Neural progenitor cell (in vitro differentiated cells): ENCODE measurements around the gene ZBTB24. TPM values are rescaled to one million over a fixed set of nuclear protein-coding genes. Genes with fewer than 3 reads are reported as not detected.
A peak's percentile ranks its signal among the peaks of the same experiment; 100 is the strongest.

Experiments
- DNase-seq: peaks from one replicate; pipeline ENCODE4 v3.0.0-alpha.2; 2016; ENCODE audit warnings: low spot score
- H2AFZ ChIP-seq: fragments of 200-600 bp; sonication (generic); replicated peaks from 2 replicates; pipeline ENCODE4 v1.6.1; 2016; ENCODE audit warnings: antibody characterized with exemption
- H3F3A ChIP-seq: fragments of 200-600 bp; sonication (generic); 2 replicates; pipeline ENCODE4 v1.6.1; 2016; ENCODE audit warnings: antibody characterized with exemption, low read depth
- H3K27ac ChIP-seq: fragments of 200-600 bp; sonication (generic); 2 replicates; pipeline ENCODE4 v1.5.1; 2016; ENCODE audit warnings: mild to moderate bottlenecking
- H3K27me3 ChIP-seq: fragments of 200-600 bp; sonication (generic); 2 replicates; pipeline ENCODE4 v1.6.1; 2016; ENCODE audit warnings: mild to moderate bottlenecking, moderate library complexity
- H3K36me3 ChIP-seq: fragments of 200-600 bp; sonication (generic); 2 replicates; pipeline ENCODE4 v1.5.1; 2016
- H3K4me1 ChIP-seq: fragments of 200-600 bp; sonication (generic); 2 replicates; pipeline ENCODE4 v1.6.1; 2016; ENCODE audit warnings: mixed run types
- H3K4me2 ChIP-seq: fragments of 200-600 bp; sonication (generic); 2 replicates; pipeline ENCODE4 v1.6.1; 2016
- H3K4me3 ChIP-seq: fragments of 200-600 bp; sonication (generic); 2 replicates; pipeline ENCODE4 v1.5.1; 2016
- H3K79me2 ChIP-seq: fragments of 200-600 bp; sonication (generic); 2 replicates; pipeline ENCODE4 v1.6.1; 2016; ENCODE audit warnings: low read depth
- H3K9ac ChIP-seq: fragments of 200-600 bp; sonication (generic); 2 replicates; pipeline ENCODE4 v1.6.1; 2016
- H3K9me3 ChIP-seq: fragments of 200-600 bp; sonication (generic); 2 replicates; pipeline ENCODE4 v1.5.1; 2016; ENCODE audit warnings: low read depth
- H4K20me1 ChIP-seq: fragments of 200-600 bp; sonication (generic); 2 replicates; pipeline ENCODE4 v1.6.1; 2016; ENCODE audit warnings: low read depth
- H3K27ac Mint-ChIP-seq: 3 replicates; pipeline ENCODE4 v1.8.0; 2021; ENCODE audit warnings: mixed read lengths
- H3K27me3 Mint-ChIP-seq: 2 replicates; pipeline ENCODE4 v1.8.0; 2022; ENCODE audit warnings: low read depth, mild to moderate bottlenecking, inconsistent platforms, moderate library complexity, mixed read lengths; ENCODE audit not compliant: insufficient read depth
- H3K36me3 Mint-ChIP-seq: 3 replicates; pipeline ENCODE4 v1.8.0; 2021; ENCODE audit warnings: mixed read lengths
- H3K4me1 Mint-ChIP-seq: 3 replicates; pipeline ENCODE4 v1.8.0; 2021; ENCODE audit warnings: mixed read lengths
- H3K4me3 Mint-ChIP-seq: 3 replicates; pipeline ENCODE4 v1.8.0; 2021; ENCODE audit warnings: mild to moderate bottlenecking, moderate library complexity, mixed read lengths
- H3K9me3 Mint-ChIP-seq: 3 replicates; pipeline ENCODE4 v1.8.0; 2020; ENCODE audit warnings: mixed read lengths
- CTCF ChIP-seq: fragments of 200-600 bp; sonication (generic); IDR thresholded peaks from 2 replicates; pipeline ENCODE4 v1.5.1; 2017; ENCODE audit warnings: antibody characterized with exemption, mild to moderate bottlenecking
- EZH2 ChIP-seq: fragments of 200-600 bp; sonication (generic); IDR thresholded peaks from 2 replicates; pipeline ENCODE4 v1.6.1; 2017; ENCODE audit warnings: antibody characterized with exemption, mild to moderate bottlenecking, moderate library complexity
- EZH2phosphoT487 ChIP-seq: fragments of 200-600 bp; sonication (generic); IDR thresholded peaks from 2 replicates; pipeline ENCODE4 v1.6.1; 2017; ENCODE audit warnings: antibody characterized with exemption
- total RNA-seq: library from RNA; depleted of rRNA; stranded (reverse); fragments of >200 nt; gene quantifications from 2 replicates; pipeline ENCODE4 v1.2.3, GENCODE V29; 2015; ENCODE audit warnings: low replicate concordance

The ZBTB24 gene
- total RNA-seq, 1 donor from 2014 or later = 17.3 TPM

- Mint-ChIP-seq H3K27ac (no peak overlapping the region), H3K27me3 (peaks cover 6% of the 10 kb centered on the region), H3K36me3 (peaks cover 17% of the 10 kb centered on the region), H3K9me3 (no peaks in the 10 kb centered on the region), H3K4me3 (peak overlapping the region; percentile 48), H3K4me1 (peaks cover 7% of the 10 kb centered on the region)
- H3F3A ChIP-seq = peaks cover 10% of the 10 kb centered on the region
- peaks cover 4% of the 10 kb centered on the region for H4K20me1 ChIP-seq
- DNase-seq = no peak
- H3K9me3 ChIP-seq = no peaks in the 10 kb centered on the region
- no peak overlapping the region for H3K4me2 ChIP-seq
- no peaks in the 10 kb centered on the region for H3K27me3 ChIP-seq
- H3K9ac ChIP-seq = no peak overlapping the region
- TF ChIP-seq EZH2 (no peak), CTCF (no peak), EZH2phosphoT487 (no peak)
- no peak overlapping the region for H3K4me3 ChIP-seq
- H2AFZ ChIP-seq = no peak overlapping the region
- no peaks in the 10 kb centered on the region for H3K36me3 ChIP-seq
- H3K4me1 ChIP-seq = peaks cover 8% of the 10 kb centered on the region
- H3K79me2 ChIP-seq = peaks cover 14% of the 10 kb centered on the region
- no peak overlapping the region for H3K27ac ChIP-seq
These were observed 33.0 kb downstream of the ZBTB24 start for GRCh38 chr6:109449795-109450673.

GRCh38 chr6:109449064-109449794 is 33.8 kb downstream of the ZBTB24 start:
- Histone ChIP-seq H3F3A (peaks cover 3% of the 10 kb centered on the region), H3K9me3 (no peaks in the 10 kb centered on the region), H3K27me3 (no peaks in the 10 kb centered on the region), H3K4me1 (peaks cover 4% of the 10 kb centered on the region), H3K36me3 (no peaks in the 10 kb centered on the region), H3K4me3 (no peak overlapping the region), H2AFZ (no peak overlapping the region), H3K9ac (no peak overlapping the region), H4K20me1 (peaks cover 4% of the 10 kb centered on the region), H3K79me2 (peaks cover 5% of the 10 kb centered on the region), H3K4me2 (no peak overlapping the region), H3K27ac (no peak overlapping the region)
- Mint-ChIP-seq H3K27me3 (peaks cover 6% of the 10 kb centered on the region), H3K9me3 (no peaks in the 10 kb centered on the region), H3K4me1 (peaks cover 2% of the 10 kb centered on the region), H3K36me3 (peaks cover 17% of the 10 kb centered on the region), H3K27ac (no peak overlapping the region), H3K4me3 (no peak overlapping the region)
- no peak for DNase-seq
- TF ChIP-seq CTCF (no peak), EZH2 (no peak), EZH2phosphoT487 (no peak)

- Histone ChIP-seq H3K79me2 (no peaks in the 10 kb centered on the region), H3K4me3 (no peak overlapping the region), H3K4me2 (no peak overlapping the region), H4K20me1 (peaks cover 4% of the 10 kb centered on the region), H2AFZ (no peak overlapping the region), H3F3A (no peaks in the 10 kb centered on the region), H3K9me3 (no peaks in the 10 kb centered on the region), H3K27ac (no peak overlapping the region), H3K27me3 (no peaks in the 10 kb centered on the region), H3K9ac (no peak overlapping the region), H3K36me3 (no peaks in the 10 kb centered on the region), H3K4me1 (no peaks in the 10 kb centered on the region)
- peaks cover 6% of the 10 kb centered on the region for H3K27me3 Mint-ChIP-seq
- no peaks in the 10 kb centered on the region for H3K9me3 Mint-ChIP-seq
- TF ChIP-seq EZH2phosphoT487 = no peak
- no peak for TF ChIP-seq CTCF
- TF ChIP-seq EZH2 = no peak
- H3K27ac Mint-ChIP-seq = peak overlapping the region; percentile 89
- H3K4me3 Mint-ChIP-seq = no peak overlapping the region
- peaks cover 2% of the 10 kb centered on the region for H3K4me1 Mint-ChIP-seq
- H3K36me3 Mint-ChIP-seq = peaks cover 17% of the 10 kb centered on the region
- DNase-seq = no peak
These were observed 34.4 kb downstream of the ZBTB24 start for GRCh38 chr6:109448615-109449014.
